Fibroblast of lung (primary cell): Measurements from ENCODE around the gene HP1BP3. TPM values are rescaled to one million over a fixed set of nuclear protein-coding genes. Genes with fewer than 3 reads are reported as not detected.

ENCODE experiments used
- DNase-seq, 2 donors: peaks; one replicate each; pipeline versions ENCODE4 v3.0.0 to v3.0.0-alpha.2; 2010; ENCODE audit warnings: low read depth in 2 of 2
- H2AFZ ChIP-seq: 2 replicates; pipeline ENCODE4 v1.5.1; 2012; ENCODE audit warnings: low read length, control low read depth, inconsistent platforms
- H3K27ac ChIP-seq: 2 replicates; pipeline ENCODE4 v1.5.1; 2011; ENCODE audit warnings: low read length, control low read depth; ENCODE audit not compliant: insufficient read depth
- H3K27me3 ChIP-seq: 2 replicates; pipeline ENCODE4 v1.5.1; 2011; ENCODE audit warnings: mild to moderate bottlenecking, low read length; ENCODE audit not compliant: control insufficient read depth, insufficient read depth
- H3K36me3 ChIP-seq: 2 replicates; pipeline ENCODE4 v1.5.1; 2011; ENCODE audit warnings: low read length; ENCODE audit not compliant: control insufficient read depth, insufficient read depth
- H3K4me1 ChIP-seq: 2 replicates; pipeline ENCODE4 v1.5.1; 2011; ENCODE audit warnings: low read length; ENCODE audit not compliant: control insufficient read depth, insufficient read depth; ENCODE audit errors: extremely low read depth
- H3K4me2 ChIP-seq: 2 replicates; pipeline ENCODE4 v1.5.1; 2011; ENCODE audit warnings: low read length, control low read depth; ENCODE audit not compliant: insufficient read depth; ENCODE audit errors: extremely low read depth
- H3K4me3 ChIP-seq, 4 experiments: fragments of 200-600 bp in 1 of 4; sonication (generic) in 1 of 4; replicated peaks in 1 of 4; 2 replicates each; pipeline ENCODE4 v1.5.1; 2011 to 2016; ENCODE audit warnings: low read length in 4 of 4, low read depth in 3 of 4, mild to moderate bottlenecking in 3 of 4, control low read depth in 2 of 4, inconsistent platforms in 1 of 4, mixed read lengths in 1 of 4; ENCODE audit not compliant: insufficient read depth in 1 of 4; ENCODE audit errors: control extremely low read depth in 1 of 4
- H3K79me2 ChIP-seq: 2 replicates; pipeline ENCODE4 v1.5.1; 2012; ENCODE audit warnings: mild to moderate bottlenecking, low read length, inconsistent platforms; ENCODE audit not compliant: control insufficient read depth, insufficient read depth
- H3K9ac ChIP-seq: 2 replicates; pipeline ENCODE4 v1.5.1; 2011; ENCODE audit warnings: mild to moderate bottlenecking, low read length, control low read depth; ENCODE audit not compliant: insufficient read depth
- H3K9me3 ChIP-seq: 2 replicates; pipeline ENCODE4 v1.5.1; 2012; ENCODE audit warnings: low read depth, low read length; ENCODE audit not compliant: control insufficient read depth, insufficient read depth
- H4K20me1 ChIP-seq: 2 replicates; pipeline ENCODE4 v1.5.1; 2011; ENCODE audit warnings: low read length; ENCODE audit not compliant: control insufficient read depth, insufficient read depth; ENCODE audit errors: extremely low read depth
- CTCF ChIP-seq, 2 donors: IDR thresholded peaks in 1 of 2; conservative IDR thresholded peaks in 1 of 2; 1 replicate in 1 of 2; 2 replicates in 1 of 2; pipeline ENCODE4 v1.5.1; 2011 to 2012; ENCODE audit warnings: low read length in 2 of 2, control low read depth in 1 of 2, inconsistent platforms in 1 of 2, low read depth in 1 of 2, mild to moderate bottlenecking in 1 of 2
- EZH2 ChIP-seq: IDR thresholded peaks from 2 replicates; pipeline ENCODE4 v1.5.1; 2012; ENCODE audit warnings: low read length, control low read depth, mild to moderate bottlenecking; ENCODE audit errors: missing control alignments
- polyA plus RNA-seq, 2 donors: library from polyadenylated mRNA; depleted of rRNA in 1 of 2; stranded (reverse) in 1 of 2; unstranded in 1 of 2; fragments of >200 nt; gene quantifications; 2 replicates each; pipeline ENCODE4 v1.2.1, GENCODE V29; 2011 to 2012; ENCODE audit warnings: missing spikeins in 1 of 2
- total RNA-seq: library from RNA; depleted of rRNA; stranded (reverse); fragments of >200 nt; gene quantifications from 2 replicates; pipeline ENCODE4 v1.2.1, GENCODE V29; 2014

The HP1BP3 gene
- total and polyA plus RNA-seq, 2 donors (not counting 1 experiment from before 2014, with no cell fraction given) = 201 to 255 TPM

GRCh38 chr1:20740781-20741180 is 46.3 kb downstream of the HP1BP3 start:
- no peak overlapping the region for H3K27ac ChIP-seq
- TF ChIP-seq EZH2 (no peak), CTCF (conservative IDR thresholded peaks at IDR 0.05 in 1 of 2, IDR thresholded peaks at IDR 0.05 in 1 of 2; ENCODE audit: low read depth in 1 of 2, low read length in 2 of 2) (no peak)

GRCh38 chr1:20739225-20739624 is 47.9 kb downstream of the HP1BP3 start:
- Histone ChIP-seq H3K4me2 (no peak overlapping the region), H3K9me3 (no peaks in the 10 kb centered on the region), H3K36me3 (peaks cover 4% of the 10 kb centered on the region), H3K4me3 (no peak overlapping the region), H3K4me1 (peaks cover 3% of the 10 kb centered on the region), H4K20me1 (no peaks in the 10 kb centered on the region), H3K79me2 (no peaks in the 10 kb centered on the region), H3K9ac (no peak overlapping the region), H3K27ac (peak overlapping the region; percentile 48), H3K27me3 (no peaks in the 10 kb centered on the region), H2AFZ (no peak overlapping the region)
- TF ChIP-seq EZH2 (no peak), CTCF (conservative IDR thresholded peaks at IDR 0.05 in 1 of 2, IDR thresholded peaks at IDR 0.05 in 1 of 2; ENCODE audit: low read depth in 1 of 2, low read length in 2 of 2) (no peak)
- peak; percentile 31 to 68 for DNase-seq

More at GRCh38 chr1:20740781-20741180, 46.3 kb downstream of the HP1BP3 start:
- no peak for DNase-seq
- Histone ChIP-seq H3K9ac (no peak overlapping the region), H4K20me1 (no peaks in the 10 kb centered on the region), H3K36me3 (peaks cover 5% of the 10 kb centered on the region), H3K27me3 (no peaks in the 10 kb centered on the region), H3K79me2 (no peaks in the 10 kb centered on the region), H3K9me3 (no peaks in the 10 kb centered on the region), H2AFZ (no peak overlapping the region), H3K4me2 (no peak overlapping the region), H3K4me3 (no peak overlapping the region), H3K4me1 (peaks cover 3% of the 10 kb centered on the region)

- Histone ChIP-seq H4K20me1 (no peaks in the 10 kb centered on the region), H3K79me2 (no peaks in the 10 kb centered on the region), H3K36me3 (peaks cover 1% of the 10 kb centered on the region), H3K9me3 (no peaks in the 10 kb centered on the region), H3K27ac (no peak overlapping the region), H3K4me2 (no peak overlapping the region), H3K4me3 (no peak overlapping the region), H3K9ac (no peak overlapping the region), H3K4me1 (peaks cover 16% of the 10 kb centered on the region), H2AFZ (no peak overlapping the region), H3K27me3 (no peaks in the 10 kb centered on the region)
- peak in 1 of 2 donors; percentile 26 for DNase-seq
- TF ChIP-seq CTCF (conservative IDR thresholded peaks at IDR 0.05 in 1 of 2, IDR thresholded peaks at IDR 0.05 in 1 of 2; ENCODE audit: low read depth in 1 of 2, low read length in 2 of 2) = no peak
- TF ChIP-seq EZH2 = no peak
Measured at GRCh38 chr1:20735581-20736111, 51.5 kb downstream of the HP1BP3 start.
